ENCODE data around the gene EARS2. TPM values are rescaled to one million over a fixed set of nuclear protein-coding genes. Genes with fewer than 3 reads are reported as not detected.

Gene EARS2
- total RNA-seq, 5 donors from 2014 or later (not counting 1 experiment from before 2014, with no cell fraction given) = 10.8 to 19.4 (median 15.9) TPM

DNA sequence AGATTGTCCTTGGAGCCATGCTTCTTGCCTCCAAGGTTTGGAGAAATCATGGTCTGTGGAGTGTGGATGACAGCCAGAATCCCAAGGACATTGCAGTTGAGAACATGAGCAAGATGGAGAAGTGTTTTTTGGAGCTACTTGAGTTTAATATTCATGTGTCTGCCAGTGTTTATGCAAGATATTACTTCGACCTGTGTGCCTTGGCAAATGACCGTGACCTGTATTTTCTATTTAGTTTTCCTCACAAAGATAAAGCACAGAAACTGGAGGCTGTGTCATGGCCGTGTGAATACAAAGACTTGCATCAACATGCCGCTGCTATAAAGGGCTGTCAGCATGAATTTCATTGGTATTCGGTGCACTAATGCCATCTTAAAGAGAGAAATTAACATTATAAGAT, 55.9 kb downstream of the EARS2 start:
- Mint-ChIP-seq H3K4me3 (no peak overlapping the region), H3K9me3 (no peaks in the 10 kb centered on the region), H3K36me3 (peaks cover 6% of the 10 kb centered on the region), H3K4me1 (peaks cover 54 to 86% (median 86%) of the 10 kb centered on the region in 3 donors), H3K27ac (no peak overlapping the region), H3K27me3 (no peaks in the 10 kb centered on the region)
- H3K27ac ChIP-seq (ENCODE audit: low read length) = no peak overlapping the region
- H3K36me3 ChIP-seq (ENCODE audit: control insufficient read depth in 2 of 2, extremely low read depth in 1 of 2, insufficient read depth in 1 of 2, low read length in 1 of 2) = peaks cover 0 to 5% of the 10 kb centered on the region in 2 donors
- CTCF ChIA-PET = no interaction called here
- ATAC-seq (replicated peaks in 1 of 4) (no peak), DNase-seq (no peak)
- WGBS (ENCODE audit: insufficient coverage) = 83% methylated on average over 2 of the region's 5 CpGs
- no peaks in the 10 kb centered on the region for H3K9me3 ChIP-seq
- H3K4me1 ChIP-seq (ENCODE audit: control insufficient read depth in 1 of 2, extremely low read depth in 1 of 2, insufficient read depth in 2 of 2, low read length in 2 of 2) = peaks cover 2 to 49% of the 10 kb centered on the region in 2 experiments
- no peak overlapping the region for H3K4me3 ChIP-seq (ENCODE audit: control insufficient read depth in 1 of 2, extremely low read depth in 1 of 2, low read length in 1 of 2)
- no peaks in the 10 kb centered on the region for H3K27me3 ChIP-seq (replicated peaks in 1 of 2; ENCODE audit: control insufficient read depth in 2 of 2, extremely low read depth in 1 of 2, insufficient read depth in 2 of 2, low read length in 1 of 2)
- POLR2A ChIA-PET = no interaction called here

DNA sequence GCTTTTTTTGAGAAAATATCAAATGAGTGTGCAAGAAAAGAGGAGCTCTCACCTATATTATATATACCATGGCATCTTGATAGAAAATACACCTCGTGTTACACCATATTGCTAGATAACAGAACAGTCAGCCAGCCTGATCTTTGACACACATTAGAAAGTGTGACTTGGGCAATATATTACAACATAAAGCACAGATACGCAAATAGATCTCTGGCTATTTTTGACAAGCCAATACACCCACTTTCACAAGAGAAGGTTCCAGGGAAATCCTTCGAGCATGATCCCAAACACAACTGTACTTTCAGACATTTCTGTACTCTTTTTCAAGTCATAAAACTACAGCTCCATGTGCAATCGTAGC, 56.3 kb downstream of the EARS2 start:
- Histone ChIP-seq H3K9me3 (no peaks in the 10 kb centered on the region), H3K4me1 (ENCODE audit: control insufficient read depth in 1 of 2, extremely low read depth in 1 of 2, insufficient read depth in 2 of 2, low read length in 2 of 2) (peaks cover 0 to 45% of the 10 kb centered on the region in 2 experiments), H3K27ac (ENCODE audit: low read length) (no peak overlapping the region), H3K4me3 (ENCODE audit: control insufficient read depth in 1 of 2, extremely low read depth in 1 of 2, low read length in 1 of 2) (no peak overlapping the region), H3K36me3 (ENCODE audit: control insufficient read depth in 2 of 2, extremely low read depth in 1 of 2, insufficient read depth in 1 of 2, low read length in 1 of 2) (peaks cover 0 to 5% of the 10 kb centered on the region in 2 donors), H3K27me3 (replicated peaks in 1 of 2; ENCODE audit: control insufficient read depth in 2 of 2, extremely low read depth in 1 of 2, insufficient read depth in 2 of 2, low read length in 1 of 2) (no peaks in the 10 kb centered on the region)
- 90% methylated on average over 2 of the region's 4 CpGs for WGBS (ENCODE audit: insufficient coverage)
- ATAC-seq (replicated peaks in 1 of 4) (no peak), DNase-seq (no peak)
- no peak overlapping the region for H3K4me3 Mint-ChIP-seq
- peaks cover 49 to 83% (median 81%) of the 10 kb centered on the region in 3 donors for H3K4me1 Mint-ChIP-seq
- H3K9me3 Mint-ChIP-seq = no peaks in the 10 kb centered on the region
- ChIA-PET POLR2A (interaction anchor here in 1 of 2 donors (0.5 kb wide), 1 partner anchor 37 kb away, joined by 3 read pairs; no protein-coding TSS in a partner anchor), CTCF (no interaction called here)
- H3K27ac Mint-ChIP-seq = no peak overlapping the region
- no peaks in the 10 kb centered on the region for H3K27me3 Mint-ChIP-seq
- H3K36me3 Mint-ChIP-seq = peaks cover 6% of the 10 kb centered on the region

DNA sequence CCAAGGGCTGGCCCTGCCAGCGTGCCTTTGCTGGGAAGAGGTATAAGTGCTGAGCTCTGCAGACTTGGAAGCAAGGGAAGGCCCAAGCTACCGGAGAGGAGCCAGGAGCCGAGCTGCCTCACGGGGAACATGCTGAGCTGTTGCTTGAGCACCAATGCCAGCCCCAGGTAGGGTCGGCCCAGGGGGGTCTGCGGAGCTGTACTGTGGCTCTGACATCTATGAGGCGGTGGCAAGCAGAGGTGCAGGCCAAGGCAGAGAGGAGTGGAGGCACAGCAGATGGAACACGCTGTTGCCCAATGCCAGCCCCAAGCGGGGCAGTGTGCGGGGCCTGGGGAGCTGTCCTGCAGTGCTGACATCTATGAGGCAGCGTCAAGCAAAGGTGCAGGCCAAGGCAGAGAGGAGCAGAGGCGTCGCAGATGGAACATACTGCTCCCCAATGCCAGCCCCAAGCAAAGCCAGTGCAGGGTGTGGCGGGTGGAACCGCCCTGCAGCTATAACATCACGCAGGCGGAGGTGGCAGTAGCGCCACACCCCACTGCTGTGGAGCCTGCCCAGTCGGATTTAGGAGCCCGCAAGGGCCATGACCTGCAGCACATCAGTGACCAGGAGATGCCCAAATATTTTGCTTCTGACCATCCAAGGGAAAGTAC, 56.8 kb downstream of the EARS2 start:
- 97% methylated on average over 18 of the region's 20 CpGs for WGBS (ENCODE audit: insufficient coverage)
- no peak for ATAC-seq (replicated peaks in 1 of 4)
- peaks cover 10% of the 10 kb centered on the region for H3K36me3 Mint-ChIP-seq
- H3K4me3 Mint-ChIP-seq = no peak overlapping the region
- H3K4me1 ChIP-seq (ENCODE audit: control insufficient read depth in 1 of 2, extremely low read depth in 1 of 2, insufficient read depth in 2 of 2, low read length in 2 of 2) = peaks cover 0 to 40% of the 10 kb centered on the region in 2 experiments
- peaks cover 0 to 10% of the 10 kb centered on the region in 2 donors for H3K36me3 ChIP-seq (ENCODE audit: control insufficient read depth in 2 of 2, extremely low read depth in 1 of 2, insufficient read depth in 1 of 2, low read length in 1 of 2)
- H3K9me3 ChIP-seq = no peaks in the 10 kb centered on the region
- H3K4me1 Mint-ChIP-seq = peaks cover 46 to 78% (median 77%) of the 10 kb centered on the region in 3 donors
- H3K27me3 ChIP-seq (replicated peaks in 1 of 2; ENCODE audit: control insufficient read depth in 2 of 2, extremely low read depth in 1 of 2, insufficient read depth in 2 of 2, low read length in 1 of 2) = no peaks in the 10 kb centered on the region
- no peak for DNase-seq
- no peak overlapping the region for H3K27ac Mint-ChIP-seq
- H3K9me3 Mint-ChIP-seq = no peaks in the 10 kb centered on the region
- no peak overlapping the region for H3K4me3 ChIP-seq (ENCODE audit: control insufficient read depth in 1 of 2, extremely low read depth in 1 of 2, low read length in 1 of 2)
- H3K27me3 Mint-ChIP-seq = no peaks in the 10 kb centered on the region
- H3K27ac ChIP-seq (ENCODE audit: low read length) = no peak overlapping the region
- CTCF ChIA-PET = no interaction called here
- POLR2A ChIA-PET = interaction anchor here in 1 of 2 donors (0.5 kb wide), 1 partner anchor 36 kb away, joined by 3 read pairs; no protein-coding TSS in a partner anchor

- H3K9me3 ChIP-seq = no peaks in the 10 kb centered on the region
- Mint-ChIP-seq H3K27ac (no peak overlapping the region), H3K9me3 (no peaks in the 10 kb centered on the region), H3K4me3 (no peak overlapping the region), H3K36me3 (peaks cover 13% of the 10 kb centered on the region), H3K4me1 (peaks cover 40 to 72% (median 72%) of the 10 kb centered on the region in 3 donors), H3K27me3 (no peaks in the 10 kb centered on the region)
- WGBS (ENCODE audit: insufficient coverage) = 94% methylated on average over 6 of the region's 7 CpGs
- POLR2A ChIA-PET = interaction anchor here in 1 of 2 donors (0.7 kb wide), 1 partner anchor 8 kb away, joined by 3 read pairs; no protein-coding TSS in a partner anchor
- CTCF ChIA-PET = no interaction called here
- peaks cover 0 to 35% of the 10 kb centered on the region in 2 experiments for H3K4me1 ChIP-seq (ENCODE audit: control insufficient read depth in 1 of 2, extremely low read depth in 1 of 2, insufficient read depth in 2 of 2, low read length in 2 of 2)
- DNase-seq (no peak), ATAC-seq (replicated peaks in 1 of 4) (no peak)
- H3K36me3 ChIP-seq (ENCODE audit: control insufficient read depth in 2 of 2, extremely low read depth in 1 of 2, insufficient read depth in 1 of 2, low read length in 1 of 2) = peaks cover 0 to 14% of the 10 kb centered on the region in 2 donors
- H3K27ac ChIP-seq (ENCODE audit: low read length) = no peak overlapping the region
- no peak overlapping the region for H3K4me3 ChIP-seq (ENCODE audit: control insufficient read depth in 1 of 2, extremely low read depth in 1 of 2, low read length in 1 of 2)
- no peaks in the 10 kb centered on the region for H3K27me3 ChIP-seq (replicated peaks in 1 of 2; ENCODE audit: control insufficient read depth in 2 of 2, extremely low read depth in 1 of 2, insufficient read depth in 2 of 2, low read length in 1 of 2)
These were observed 57.3 kb downstream of the EARS2 start for GRCh38 chr16:23499801-23500200.

DNA sequence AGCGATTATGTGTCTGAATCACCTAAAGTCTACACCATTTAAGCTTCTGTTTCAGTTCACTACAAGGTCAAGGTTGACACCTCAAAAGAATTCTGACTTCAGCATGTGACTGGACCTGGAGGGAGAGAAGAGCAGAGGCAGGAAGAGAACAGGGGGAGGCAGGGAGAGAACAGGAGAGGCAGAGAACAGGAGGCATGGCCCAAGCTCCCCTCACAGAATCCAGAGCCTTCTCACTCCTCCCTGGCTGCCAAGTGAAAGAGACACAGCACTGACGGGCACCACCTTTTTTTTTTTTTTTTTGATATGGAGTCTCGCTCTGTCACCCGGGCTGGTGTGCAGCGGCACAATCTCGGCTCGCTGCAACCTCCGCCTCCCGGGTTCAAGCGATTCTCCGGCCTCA, 58.3 kb downstream of the EARS2 start:
- POLR2A ChIA-PET = interaction anchor here in 1 of 2 donors (0.7 kb wide), 2 partner anchors 9 to 50 kb away, joined by 3 read pairs; no protein-coding TSS in a partner anchor
- Mint-ChIP-seq H3K4me3 (no peak overlapping the region), H3K9me3 (no peaks in the 10 kb centered on the region), H3K27ac (no peak overlapping the region), H3K36me3 (peaks cover 16% of the 10 kb centered on the region), H3K27me3 (no peaks in the 10 kb centered on the region), H3K4me1 (peaks cover 36 to 63% (median 62%) of the 10 kb centered on the region in 3 donors)
- DNase-seq (no peak), ATAC-seq (replicated peaks in 1 of 4) (no peak)
- no peak overlapping the region for H3K4me3 ChIP-seq (ENCODE audit: control insufficient read depth in 1 of 2, extremely low read depth in 1 of 2, low read length in 1 of 2)
- CTCF ChIA-PET = no interaction called here
- no peaks in the 10 kb centered on the region for H3K27me3 ChIP-seq (replicated peaks in 1 of 2; ENCODE audit: control insufficient read depth in 2 of 2, extremely low read depth in 1 of 2, insufficient read depth in 2 of 2, low read length in 1 of 2)
- H3K27ac ChIP-seq (ENCODE audit: low read length) = no peak overlapping the region
- H3K9me3 ChIP-seq = no peaks in the 10 kb centered on the region
- 100% methylated on average over 8 of the region's 11 CpGs for WGBS (ENCODE audit: insufficient coverage)
- peaks cover 0 to 26% of the 10 kb centered on the region in 2 experiments for H3K4me1 ChIP-seq (ENCODE audit: control insufficient read depth in 1 of 2, extremely low read depth in 1 of 2, insufficient read depth in 2 of 2, low read length in 2 of 2)
- peaks cover 5 to 21% of the 10 kb centered on the region in 2 donors for H3K36me3 ChIP-seq (ENCODE audit: control insufficient read depth in 2 of 2, extremely low read depth in 1 of 2, insufficient read depth in 1 of 2, low read length in 1 of 2)

- Mint-ChIP-seq H3K4me1 (peaks cover 31 to 51% (median 51%) of the 10 kb centered on the region in 3 donors), H3K27ac (no peak overlapping the region), H3K4me3 (no peak overlapping the region), H3K27me3 (no peaks in the 10 kb centered on the region), H3K9me3 (no peaks in the 10 kb centered on the region), H3K36me3 (peaks cover 27% of the 10 kb centered on the region)
- Histone ChIP-seq H3K4me3 (ENCODE audit: control insufficient read depth in 1 of 2, extremely low read depth in 1 of 2, low read length in 1 of 2) (no peak overlapping the region), H3K4me1 (ENCODE audit: control insufficient read depth in 1 of 2, extremely low read depth in 1 of 2, insufficient read depth in 2 of 2, low read length in 2 of 2) (peaks cover 0 to 20% of the 10 kb centered on the region in 2 experiments), H3K9me3 (no peaks in the 10 kb centered on the region), H3K27ac (ENCODE audit: low read length) (no peak overlapping the region), H3K27me3 (replicated peaks in 1 of 2; ENCODE audit: control insufficient read depth in 2 of 2, extremely low read depth in 1 of 2, insufficient read depth in 2 of 2, low read length in 1 of 2) (no peaks in the 10 kb centered on the region), H3K36me3 (ENCODE audit: control insufficient read depth in 2 of 2, extremely low read depth in 1 of 2, insufficient read depth in 1 of 2, low read length in 1 of 2) (peaks cover 12 to 34% of the 10 kb centered on the region in 2 donors)
- 97% methylated on average over 3 of the region's 6 CpGs for WGBS (ENCODE audit: insufficient coverage)
- ChIA-PET POLR2A (no interaction called here), CTCF (no interaction called here)
- no peak for DNase-seq
- ATAC-seq (replicated peaks in 1 of 4) = no peak
These were observed 59.6 kb downstream of the EARS2 start for GRCh38 chr16:23497543-23497868.
